Mammary epithelial cell (primary cell): ENCODE measurements around the gene COQ10A.

Experiments used
- EZH2 ChIP-seq: IDR thresholded peaks from 2 replicates; pipeline ENCODE4 v1.6.1; 2012; ENCODE audit warnings: low read length, inconsistent platforms, borderline replicate concordance
- TF ChIP-seq, protein P1 (sequence below), 2 donors: IDR thresholded peaks in 1 of 2; conservative IDR thresholded peaks in 1 of 2; 2 replicates each; pipeline ENCODE4 v1.5.1; 2011 to 2012; ENCODE audit warnings: inconsistent platforms in 2 of 2, low read length in 2 of 2, mild to moderate bottlenecking in 2 of 2, control low read depth in 1 of 2, low read depth in 1 of 2; ENCODE audit not compliant: insufficient read depth in 1 of 2; ENCODE audit errors: extremely low read depth in 1 of 2

DNA sequence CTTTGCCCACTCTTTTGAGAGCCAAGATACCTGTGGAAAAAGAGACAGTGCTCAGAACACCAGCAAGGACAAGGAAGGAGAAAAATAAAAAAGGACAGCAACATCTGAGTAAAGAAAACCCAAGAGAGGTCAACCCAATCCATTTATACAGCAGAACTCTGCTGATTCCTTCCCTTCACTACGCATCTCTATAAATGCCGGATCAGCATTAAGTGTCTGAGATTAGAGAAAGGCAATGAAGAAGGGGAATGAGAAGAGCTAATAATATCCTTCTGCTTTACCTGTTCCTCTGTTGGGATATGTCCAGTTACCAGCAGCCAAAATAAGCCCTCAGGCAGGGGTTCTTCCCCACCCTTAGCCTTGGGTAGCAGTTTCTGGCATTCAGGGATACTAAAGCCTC is 15.8 kb downstream of the COQ10A start:
- TF ChIP-seq, protein P1, sequence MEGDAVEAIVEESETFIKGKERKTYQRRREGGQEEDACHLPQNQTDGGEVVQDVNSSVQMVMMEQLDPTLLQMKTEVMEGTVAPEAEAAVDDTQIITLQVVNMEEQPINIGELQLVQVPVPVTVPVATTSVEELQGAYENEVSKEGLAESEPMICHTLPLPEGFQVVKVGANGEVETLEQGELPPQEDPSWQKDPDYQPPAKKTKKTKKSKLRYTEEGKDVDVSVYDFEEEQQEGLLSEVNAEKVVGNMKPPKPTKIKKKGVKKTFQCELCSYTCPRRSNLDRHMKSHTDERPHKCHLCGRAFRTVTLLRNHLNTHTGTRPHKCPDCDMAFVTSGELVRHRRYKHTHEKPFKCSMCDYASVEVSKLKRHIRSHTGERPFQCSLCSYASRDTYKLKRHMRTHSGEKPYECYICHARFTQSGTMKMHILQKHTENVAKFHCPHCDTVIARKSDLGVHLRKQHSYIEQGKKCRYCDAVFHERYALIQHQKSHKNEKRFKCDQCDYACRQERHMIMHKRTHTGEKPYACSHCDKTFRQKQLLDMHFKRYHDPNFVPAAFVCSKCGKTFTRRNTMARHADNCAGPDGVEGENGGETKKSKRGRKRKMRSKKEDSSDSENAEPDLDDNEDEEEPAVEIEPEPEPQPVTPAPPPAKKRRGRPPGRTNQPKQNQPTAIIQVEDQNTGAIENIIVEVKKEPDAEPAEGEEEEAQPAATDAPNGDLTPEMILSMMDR (conservative IDR thresholded peaks at IDR 0.05 in 1 of 2, IDR thresholded peaks at IDR 0.05 in 1 of 2; ENCODE audit: extremely low read depth in 1 of 2, insufficient read depth in 1 of 2, low read depth in 1 of 2, low read length in 2 of 2) = no peak
- TF ChIP-seq EZH2 = no peak
